ENCODE data around the gene PLXDC2. TPM values are rescaled to one million over a fixed set of nuclear protein-coding genes. Genes with fewer than 3 reads are reported as not detected.

Gene PLXDC2
- polyA plus RNA-seq, 4 donors = 29.1 to 165 (median 39.9) TPM

DNA sequence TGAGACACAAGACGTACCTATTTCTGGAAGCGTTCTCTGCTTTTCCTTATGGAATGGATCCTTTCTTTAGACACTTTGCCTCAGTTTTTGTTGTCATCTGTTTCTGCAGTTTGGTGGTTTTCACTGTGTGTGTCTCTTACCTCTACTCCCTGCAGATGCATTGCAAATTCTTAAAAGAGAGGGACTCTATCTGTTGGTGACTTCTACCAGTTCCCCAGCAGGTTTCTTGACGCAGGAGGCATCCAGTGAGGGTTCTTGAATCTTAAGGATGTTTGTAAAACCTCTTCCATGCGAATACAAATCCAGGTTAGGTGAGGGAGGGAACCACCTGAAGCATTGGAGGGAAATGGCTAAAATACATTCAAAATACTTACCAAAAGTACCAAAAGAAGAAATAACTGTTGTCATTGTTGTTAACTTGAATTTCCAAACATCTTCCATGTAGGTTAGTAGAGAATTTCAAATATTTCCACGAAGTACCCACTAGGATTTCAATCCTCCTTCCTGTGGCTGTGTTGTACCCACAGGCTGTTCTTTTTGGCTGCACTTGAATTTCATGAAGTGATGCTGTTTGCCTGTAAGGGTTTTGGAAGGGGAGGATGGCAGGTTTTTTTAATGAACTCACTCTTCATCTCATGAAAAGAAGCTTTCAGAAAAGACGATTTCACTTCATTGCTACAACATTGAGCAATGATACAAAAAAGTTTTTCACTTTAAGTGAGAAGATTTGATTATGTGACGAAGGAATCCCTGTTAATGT, 32.2 kb downstream of the PLXDC2 start:
- DNase-seq (ENCODE audit: low read depth in 4 of 4, low spot score in 3 of 4) = no peak

- no peak for DNase-seq (ENCODE audit: low read depth in 4 of 4, low spot score in 3 of 4)
Measured at GRCh38 chr10:19853831-19854230, 37.6 kb downstream of the PLXDC2 start.

- no peak for DNase-seq (ENCODE audit: low read depth in 4 of 4, low spot score in 3 of 4)
Measured at GRCh38 chr10:19857876-19858275, 41.6 kb downstream of the PLXDC2 start.

DNA sequence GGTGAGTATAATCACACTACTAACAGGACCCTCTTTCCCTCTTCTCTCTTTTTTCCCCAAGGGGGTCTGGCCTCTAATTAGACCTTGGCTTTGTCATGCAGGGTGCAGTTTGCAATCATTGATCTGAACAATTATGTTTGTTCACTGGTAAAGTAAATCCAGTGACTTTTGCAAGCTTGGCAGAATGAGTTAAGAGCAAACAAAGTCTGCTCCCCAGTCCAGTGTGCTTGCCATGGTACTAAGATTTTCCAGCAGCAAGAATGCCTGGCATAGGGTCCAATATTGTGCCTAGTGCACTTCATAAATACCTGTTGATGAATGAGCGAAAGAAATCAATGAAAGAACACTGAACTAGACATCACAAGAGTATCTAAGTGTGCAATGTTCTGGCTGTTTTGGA, 43.9 kb downstream of the PLXDC2 start:
- no peak for DNase-seq (ENCODE audit: low read depth in 4 of 4, low spot score in 3 of 4)

DNA sequence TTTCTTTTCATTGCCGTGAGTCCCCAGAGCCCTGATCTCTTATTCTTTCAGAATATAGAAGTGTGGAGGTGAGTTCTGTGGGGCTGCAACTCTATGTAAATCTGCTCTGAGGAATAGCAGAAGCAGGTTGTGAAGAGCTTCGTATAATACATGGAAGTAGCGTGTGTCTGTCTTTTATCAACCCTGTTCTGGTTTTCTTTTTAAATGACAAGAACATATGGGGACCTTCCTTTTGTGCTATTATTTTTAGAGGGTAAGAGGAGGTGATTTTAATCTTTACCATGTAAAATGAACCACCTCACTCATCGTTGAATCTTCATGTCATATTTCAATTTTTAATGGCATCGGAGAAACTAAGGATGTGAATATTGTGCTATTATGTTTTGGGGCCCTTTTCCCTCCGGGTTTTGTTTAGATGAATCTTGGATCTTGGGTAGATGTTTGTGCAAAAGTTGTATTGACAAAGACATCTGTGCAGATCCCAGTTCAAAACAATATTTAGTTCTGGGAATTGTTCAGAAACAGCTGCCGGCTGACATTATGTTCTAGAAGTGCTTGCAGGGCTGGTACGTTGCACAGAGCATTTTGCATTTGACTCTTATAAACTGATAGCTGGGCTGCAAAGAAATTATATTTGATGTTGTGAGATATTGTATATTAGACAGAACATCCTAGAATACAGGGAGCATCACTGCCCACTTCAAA, 46.7 kb downstream of the PLXDC2 start:
- no peak for DNase-seq (ENCODE audit: low read depth in 4 of 4, low spot score in 3 of 4)

DNA sequence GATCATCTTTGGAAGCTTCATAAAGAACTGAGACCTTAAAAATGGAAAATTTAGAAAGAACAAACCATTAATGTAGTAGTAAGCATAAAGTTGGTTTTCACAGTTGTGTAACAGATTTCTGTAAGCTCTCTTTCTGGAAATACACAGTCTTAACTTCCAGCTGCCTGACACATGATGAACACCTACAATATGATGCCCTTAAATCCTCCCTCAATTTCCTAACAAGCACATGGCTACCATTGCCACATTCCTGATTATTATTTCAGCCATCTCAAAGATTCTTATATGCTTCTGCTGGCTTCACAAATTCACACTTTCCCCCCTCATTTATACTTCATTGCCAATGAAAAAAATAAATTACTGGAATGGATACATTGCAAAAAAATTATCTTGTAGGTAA, 49.4 kb downstream of the PLXDC2 start:
- no peak for DNase-seq (ENCODE audit: low read depth in 4 of 4, low spot score in 3 of 4)

GRCh38 chr10:19869370-19869769, 53.1 kb downstream of the PLXDC2 start:
- DNase-seq (ENCODE audit: low read depth in 4 of 4, low spot score in 3 of 4) = no peak

DNA sequence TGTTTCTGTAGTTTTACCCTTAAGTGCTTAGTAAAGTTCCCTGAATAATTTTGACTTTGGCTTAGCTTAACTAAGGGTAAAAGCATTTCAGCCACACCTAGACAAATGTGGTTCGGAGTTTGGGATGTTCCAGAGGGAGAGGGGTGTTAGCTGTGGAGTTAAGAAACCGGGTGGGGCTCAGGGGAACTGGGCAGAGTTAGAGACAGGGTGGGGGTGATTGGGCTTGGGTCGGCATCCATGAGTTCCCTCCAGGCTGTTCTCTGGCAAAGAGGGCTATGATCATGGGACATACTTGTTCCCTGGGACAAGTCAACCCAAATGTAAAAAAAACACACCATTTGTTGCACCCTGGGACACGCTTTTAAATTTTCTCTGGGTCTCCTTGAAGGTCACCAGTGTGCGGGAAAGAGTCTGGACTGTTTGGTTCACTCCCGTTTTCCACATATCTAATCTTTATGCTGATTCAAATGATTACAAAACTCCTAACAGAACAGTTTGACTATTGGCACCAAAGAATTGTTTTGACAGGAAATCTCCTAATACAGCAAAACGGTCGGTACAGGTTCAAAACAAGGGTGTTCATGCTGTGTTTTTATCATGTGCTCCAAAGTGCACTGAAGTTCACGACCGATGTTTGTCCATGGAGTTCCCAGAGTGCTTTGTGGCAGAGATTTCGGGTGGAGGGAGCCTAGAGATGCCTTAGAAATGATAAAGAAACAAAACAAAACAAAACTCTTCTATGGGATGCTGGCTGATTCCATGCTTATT, 56.5 kb downstream of the PLXDC2 start:
- DNase-seq (ENCODE audit: low read depth in 4 of 4, low spot score in 3 of 4) = no peak

GRCh38 chr10:19874190-19874589, 58.0 kb downstream of the PLXDC2 start:
- no peak for DNase-seq (ENCODE audit: low read depth in 4 of 4, low spot score in 3 of 4)

GRCh38 chr10:19874791-19875190, 58.6 kb downstream of the PLXDC2 start:
- no peak for DNase-seq (ENCODE audit: low read depth in 4 of 4, low spot score in 3 of 4)

DNA sequence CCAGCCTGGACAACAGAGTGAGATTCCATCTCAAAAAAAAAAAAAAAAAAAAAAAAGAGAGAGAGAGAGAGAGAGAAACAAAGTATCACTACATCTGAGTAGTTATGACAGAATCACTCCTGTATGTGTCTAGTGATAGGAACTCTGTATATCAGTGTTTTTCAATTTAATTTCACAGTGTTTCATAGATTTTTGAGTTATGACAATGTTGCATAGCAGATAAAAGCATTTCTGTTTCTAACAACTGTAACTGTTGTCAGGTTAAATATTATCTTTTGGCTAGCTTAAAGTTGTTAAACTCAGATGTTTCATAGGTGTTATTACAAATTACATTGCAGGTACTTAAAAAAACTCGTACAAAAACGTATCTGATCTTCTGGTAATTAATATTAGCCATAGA, 60.3 kb downstream of the PLXDC2 start:
- no peak for DNase-seq (ENCODE audit: low read depth in 4 of 4, low spot score in 3 of 4)

GRCh38 chr10:19877466-19878255, 61.4 kb downstream of the PLXDC2 start:
- no peak for DNase-seq (ENCODE audit: low read depth in 4 of 4, low spot score in 3 of 4)

- no peak for DNase-seq (ENCODE audit: low read depth in 4 of 4, low spot score in 3 of 4)
Measured at GRCh38 chr10:19882621-19883020, 66.4 kb downstream of the PLXDC2 start.

GRCh38 chr10:19888061-19888660, 71.9 kb downstream of the PLXDC2 start:
- no peak for DNase-seq (ENCODE audit: low read depth in 4 of 4, low spot score in 3 of 4)

- DNase-seq (ENCODE audit: low read depth in 4 of 4, low spot score in 3 of 4) = peak in 1 of 4 donors; percentile 24
Measured at GRCh38 chr10:19889256-19889655, 73.0 kb downstream of the PLXDC2 start.

DNA sequence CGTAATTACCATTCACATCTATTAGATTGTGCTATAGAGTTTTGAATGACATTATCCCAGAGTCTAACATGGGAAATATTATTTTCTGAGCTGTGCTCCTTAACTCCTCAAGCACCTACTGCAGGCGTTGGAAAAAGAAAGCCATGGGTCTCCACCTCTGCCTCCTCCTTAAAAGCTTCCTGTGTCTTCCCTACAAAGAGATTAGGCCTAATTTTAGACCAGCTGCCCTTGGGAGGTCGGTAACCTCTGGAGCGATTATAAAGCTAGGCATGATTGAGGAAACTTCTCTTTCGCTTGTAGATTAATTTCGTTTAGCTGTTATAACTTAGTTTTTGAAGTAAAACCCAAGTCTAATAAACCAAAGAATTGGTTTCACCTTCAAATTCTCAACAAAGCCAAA, 75.2 kb downstream of the PLXDC2 start:
- no peak for DNase-seq (ENCODE audit: low read depth in 4 of 4, low spot score in 3 of 4)

DNA sequence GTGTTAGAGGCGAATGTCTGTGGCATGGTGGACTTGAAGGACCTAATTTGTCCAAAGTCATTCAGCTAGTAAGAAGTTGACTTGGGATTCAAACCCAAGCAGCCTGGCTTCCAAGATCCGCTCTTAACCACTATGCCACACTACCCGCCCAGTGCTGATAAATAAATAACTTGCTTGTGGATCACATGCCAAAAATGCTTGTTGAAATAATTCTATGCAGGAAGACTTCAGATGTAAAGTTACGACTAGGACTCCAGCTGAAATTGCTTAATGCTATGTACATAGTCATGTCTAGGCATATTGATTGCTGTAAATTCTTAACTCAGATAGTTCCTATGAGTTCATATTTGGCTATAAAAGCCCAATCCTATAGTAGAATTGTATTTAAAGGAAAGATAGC, 76.0 kb downstream of the PLXDC2 start:
- no peak for DNase-seq (ENCODE audit: low read depth in 4 of 4, low spot score in 3 of 4)

DNA sequence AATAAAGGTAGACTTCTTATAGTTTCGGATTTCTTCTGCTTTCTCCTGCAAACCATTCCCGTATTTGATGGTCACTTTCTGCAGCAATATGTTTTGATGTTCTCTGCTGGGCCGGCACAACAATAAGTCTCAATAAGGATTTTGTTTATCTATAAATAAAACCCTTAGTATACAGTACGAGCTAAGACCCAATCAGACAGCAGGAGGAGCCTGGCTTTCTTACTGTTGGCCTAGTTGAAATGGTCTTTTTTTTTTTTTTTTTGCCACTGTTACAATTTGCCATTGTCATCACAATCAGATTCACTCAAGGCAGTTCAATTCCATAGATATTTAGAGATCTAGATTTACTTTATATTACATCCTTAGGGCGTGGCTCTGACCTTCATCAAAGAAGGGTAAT, 76.4 kb downstream of the PLXDC2 start:
- DNase-seq (ENCODE audit: low read depth in 4 of 4, low spot score in 3 of 4) = no peak

GRCh38 chr10:19895500-19895899, 79.3 kb downstream of the PLXDC2 start:
- DNase-seq (ENCODE audit: low read depth in 4 of 4, low spot score in 3 of 4) = no peak

DNA sequence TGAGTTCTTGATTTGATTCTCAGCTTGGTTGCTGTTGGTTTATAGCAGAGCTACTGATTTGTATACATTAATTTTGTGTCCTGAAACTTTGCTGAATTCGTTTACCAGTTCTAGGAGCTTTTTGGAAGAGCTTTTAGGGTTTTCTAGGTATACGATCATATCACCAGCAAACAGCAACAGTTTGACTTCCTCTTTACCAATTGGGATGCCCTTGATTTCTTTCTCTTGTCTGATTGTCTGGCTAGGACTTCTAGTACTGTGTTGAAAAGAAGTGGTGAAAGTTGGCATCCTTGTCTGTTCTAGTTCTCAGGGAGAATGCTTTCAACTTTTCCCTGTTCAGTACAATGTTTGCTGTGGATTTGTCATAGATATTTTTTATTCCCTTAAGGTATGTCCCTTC, 86.2 kb downstream of the PLXDC2 start:
- no peak for DNase-seq (ENCODE audit: low read depth in 4 of 4, low spot score in 3 of 4)
